ENCODE data around the gene KIF1B.
"Not testable (repeated sequence)": the region's sequence is repeated elsewhere in the genome, so short reads cannot be mapped to it uniquely, and the experiment has no call there.

KIF1B gene

GRCh38 chr1:10253755-10254154 is 43.4 kb downstream of the KIF1B start:
- Histone ChIP-seq H3K56ac (ENCODE audit: low read length) (no peak overlapping the region), H3K36me3 (ENCODE audit: control insufficient read depth, insufficient read depth, low read length) (peaks cover 1% of the 10 kb centered on the region), H3K4me1 (ENCODE audit: control insufficient read depth, low read depth, low read length) (no peaks in the 10 kb centered on the region), H3K9ac (ENCODE audit: low read length) (no peak overlapping the region), H3K4me2 (ENCODE audit: low read length) (no peak overlapping the region), H2AK5ac (ENCODE audit: low read length) (no peak overlapping the region), H2BK120ac (ENCODE audit: low read depth, low read length) (no peak overlapping the region), H3K4me3 (ENCODE audit: low read length) (no peak overlapping the region), H3K79me1 (ENCODE audit: low read length) (peaks cover 14% of the 10 kb centered on the region), H2BK5ac (ENCODE audit: low read length) (no peak overlapping the region), H4K8ac (ENCODE audit: low read depth, low read length) (no peak overlapping the region), H3K27me3 (ENCODE audit: insufficient read depth, low read length, poor library complexity) (no peaks in the 10 kb centered on the region), H3K27ac (ENCODE audit: low read depth, low read length) (no peak overlapping the region), H3K79me2 (ENCODE audit: control insufficient read depth, insufficient read depth, low read length) (peaks cover 26% of the 10 kb centered on the region), H3K23ac (ENCODE audit: low read length) (no peak overlapping the region), H3K18ac (ENCODE audit: low read length) (no peak overlapping the region), H3K4ac (ENCODE audit: low read depth, low read length) (no peak overlapping the region), H4K5ac (ENCODE audit: low read length) (no peak overlapping the region), H2BK15ac (replicated peaks; ENCODE audit: low read depth) (no peak overlapping the region)
- DNase-seq, result no peak
- WGBS (ENCODE audit: extremely low coverage, insufficient coverage, low lambda C conversion rate), result no CpG with 5 or more reads among the region's 3 CpGs

GRCh38 chr1:10257851-10258250 is 47.5 kb downstream of the KIF1B start:
- Histone ChIP-seq H3K79me1 (ENCODE audit: low read length) (peaks cover 4% of the 10 kb centered on the region), H2BK120ac (ENCODE audit: low read depth, low read length) (no peak overlapping the region), H3K18ac (ENCODE audit: low read length) (no peak overlapping the region), H3K4ac (ENCODE audit: low read depth, low read length) (no peak overlapping the region), H3K79me2 (ENCODE audit: control insufficient read depth, insufficient read depth, low read length) (peaks cover 9% of the 10 kb centered on the region), H3K36me3 (ENCODE audit: control insufficient read depth, insufficient read depth, low read length) (peaks cover 3% of the 10 kb centered on the region), H3K56ac (ENCODE audit: low read length) (no peak overlapping the region), H3K27me3 (ENCODE audit: insufficient read depth, low read length, poor library complexity) (no peaks in the 10 kb centered on the region), H3K9ac (ENCODE audit: low read length) (no peak overlapping the region), H3K23ac (ENCODE audit: low read length) (no peak overlapping the region), H2BK5ac (ENCODE audit: low read length) (no peak overlapping the region), H4K5ac (ENCODE audit: low read length) (no peak overlapping the region), H3K4me1 (ENCODE audit: control insufficient read depth, low read depth, low read length) (no peaks in the 10 kb centered on the region), H3K4me2 (ENCODE audit: low read length) (no peak overlapping the region), H2AK5ac (ENCODE audit: low read length) (no peak overlapping the region), H3K4me3 (ENCODE audit: low read length) (no peak overlapping the region), H2BK15ac (replicated peaks; ENCODE audit: low read depth) (no peak overlapping the region), H3K27ac (ENCODE audit: low read depth, low read length) (no peak overlapping the region), H4K8ac (ENCODE audit: low read depth, low read length) (no peak overlapping the region)
- DNase-seq, result no peak
- no CpG with 5 or more reads among the region's 4 CpGs for WGBS (ENCODE audit: extremely low coverage, insufficient coverage, low lambda C conversion rate)

DNA sequence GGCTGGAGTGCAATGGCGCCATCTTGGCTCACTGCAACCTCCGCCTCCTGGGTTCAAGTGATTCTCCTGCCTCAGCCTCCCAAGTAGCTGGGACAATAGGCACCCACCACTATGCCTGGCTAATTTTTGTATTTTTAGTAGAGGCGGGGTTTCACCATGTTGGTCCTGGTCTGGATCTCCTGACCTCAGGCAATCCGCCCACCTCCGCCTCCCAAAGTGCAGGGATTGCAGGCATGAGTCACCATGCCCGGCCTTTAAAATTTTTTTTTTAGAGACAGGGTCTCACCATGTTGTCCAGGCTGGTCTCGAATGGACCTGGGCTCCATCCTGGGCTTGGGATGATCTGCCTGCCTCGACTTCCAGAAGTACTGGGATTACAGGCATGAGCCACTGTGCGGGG is 49.2 kb downstream of the KIF1B start:
- WGBS (ENCODE audit: extremely low coverage, insufficient coverage, low lambda C conversion rate), result no CpG with 5 or more reads among the region's 9 CpGs
- H3K23ac ChIP-seq (ENCODE audit: low read length); H3K4ac ChIP-seq (ENCODE audit: low read depth, low read length); H3K18ac ChIP-seq (ENCODE audit: low read length); H2BK5ac ChIP-seq (ENCODE audit: low read length); H2AK5ac ChIP-seq (ENCODE audit: low read length); H2BK120ac ChIP-seq (ENCODE audit: low read depth, low read length); H2BK15ac ChIP-seq (replicated peaks; ENCODE audit: low read depth); DNase-seq; H3K79me2 ChIP-seq (ENCODE audit: control insufficient read depth, insufficient read depth, low read length); H3K79me1 ChIP-seq (ENCODE audit: low read length); H4K5ac ChIP-seq (ENCODE audit: low read length); H3K4me3 ChIP-seq (ENCODE audit: low read length); H3K56ac ChIP-seq (ENCODE audit: low read length); H3K36me3 ChIP-seq (ENCODE audit: control insufficient read depth, insufficient read depth, low read length); H4K8ac ChIP-seq (ENCODE audit: low read depth, low read length); H3K4me2 ChIP-seq (ENCODE audit: low read length); H3K9ac ChIP-seq (ENCODE audit: low read length); H3K27ac ChIP-seq (ENCODE audit: low read depth, low read length); H3K4me1 ChIP-seq (ENCODE audit: control insufficient read depth, low read depth, low read length); H3K27me3 ChIP-seq (ENCODE audit: insufficient read depth, low read length, poor library complexity): not testable (repeated sequence)

DNA sequence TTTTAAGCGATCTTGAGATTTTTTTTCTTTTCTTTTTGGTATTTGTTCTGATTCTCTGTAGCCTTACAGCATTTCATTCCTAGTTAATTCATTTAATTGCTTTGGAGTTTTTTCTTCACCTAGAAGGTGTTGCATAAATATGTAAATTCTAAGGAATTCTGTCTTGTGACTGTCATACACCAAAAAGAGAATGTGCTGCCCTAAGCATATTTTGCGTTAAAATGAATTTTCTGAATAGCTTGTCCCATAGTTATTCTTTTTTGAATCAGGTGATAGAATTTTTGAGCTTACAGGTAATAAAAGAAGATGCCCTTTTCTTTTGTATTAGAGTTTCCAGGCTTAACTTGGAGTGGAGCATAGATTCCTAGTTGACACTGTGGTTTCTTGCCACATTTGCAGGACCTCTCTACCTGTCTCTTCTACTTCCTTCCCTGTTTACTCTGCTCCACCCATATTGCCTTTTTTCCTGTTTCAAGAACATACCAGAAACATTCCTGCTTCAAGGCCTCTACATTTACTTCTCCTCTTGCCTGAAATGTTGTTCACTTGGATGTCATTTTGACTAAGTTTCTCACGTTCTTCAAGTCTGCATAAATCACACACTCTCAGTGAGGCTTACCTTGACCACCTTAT is 53.2 kb downstream of the KIF1B start:
- no peak overlapping the region for H3K4me3 ChIP-seq (ENCODE audit: low read length)
- H3K27me3 ChIP-seq (ENCODE audit: insufficient read depth, low read length, poor library complexity), result no peaks in the 10 kb centered on the region
- no peak overlapping the region for H2BK120ac ChIP-seq (ENCODE audit: low read depth, low read length)
- no peak overlapping the region for H3K4me2 ChIP-seq (ENCODE audit: low read length)
- H3K4ac ChIP-seq (ENCODE audit: low read depth, low read length), result no peak overlapping the region
- H4K8ac ChIP-seq (ENCODE audit: low read depth, low read length), result no peak overlapping the region
- peaks cover 5% of the 10 kb centered on the region for H3K36me3 ChIP-seq (ENCODE audit: control insufficient read depth, insufficient read depth, low read length)
- no peak overlapping the region for H2BK15ac ChIP-seq (replicated peaks; ENCODE audit: low read depth)
- no peaks in the 10 kb centered on the region for H3K79me2 ChIP-seq (ENCODE audit: control insufficient read depth, insufficient read depth, low read length)
- H3K79me1 ChIP-seq (ENCODE audit: low read length), result no peaks in the 10 kb centered on the region
- H2AK5ac ChIP-seq (ENCODE audit: low read length), result no peak overlapping the region
- WGBS (ENCODE audit: extremely low coverage, insufficient coverage, low lambda C conversion rate), result no CpG with 5 or more reads among the region's 3 CpGs
- H3K56ac ChIP-seq (ENCODE audit: low read length), result no peak overlapping the region
- DNase-seq, result no peak
- no peak overlapping the region for H3K27ac ChIP-seq (ENCODE audit: low read depth, low read length)
- H2BK5ac ChIP-seq (ENCODE audit: low read length), result no peak overlapping the region
- no peak overlapping the region for H3K18ac ChIP-seq (ENCODE audit: low read length)
- no peaks in the 10 kb centered on the region for H3K4me1 ChIP-seq (ENCODE audit: control insufficient read depth, low read depth, low read length)
- no peak overlapping the region for H3K23ac ChIP-seq (ENCODE audit: low read length)
- no peak overlapping the region for H4K5ac ChIP-seq (ENCODE audit: low read length)
- H3K9ac ChIP-seq (ENCODE audit: low read length), result no peak overlapping the region

- Histone ChIP-seq H3K27ac (ENCODE audit: low read depth, low read length) (no peak overlapping the region), H2BK120ac (ENCODE audit: low read depth, low read length) (no peak overlapping the region), H3K4me1 (ENCODE audit: control insufficient read depth, low read depth, low read length) (no peaks in the 10 kb centered on the region), H3K36me3 (ENCODE audit: control insufficient read depth, insufficient read depth, low read length) (peaks cover 4% of the 10 kb centered on the region), H2AK5ac (ENCODE audit: low read length) (no peak overlapping the region), H2BK15ac (replicated peaks; ENCODE audit: low read depth) (no peak overlapping the region), H3K4me3 (ENCODE audit: low read length) (no peak overlapping the region), H4K8ac (ENCODE audit: low read depth, low read length) (no peak overlapping the region), H3K18ac (ENCODE audit: low read length) (no peak overlapping the region), H3K79me1 (ENCODE audit: low read length) (no peaks in the 10 kb centered on the region), H2BK5ac (ENCODE audit: low read length) (no peak overlapping the region), H3K56ac (ENCODE audit: low read length) (no peak overlapping the region), H3K4me2 (ENCODE audit: low read length) (no peak overlapping the region), H4K5ac (ENCODE audit: low read length) (no peak overlapping the region), H3K23ac (ENCODE audit: low read length) (no peak overlapping the region), H3K79me2 (ENCODE audit: control insufficient read depth, insufficient read depth, low read length) (no peaks in the 10 kb centered on the region), H3K9ac (ENCODE audit: low read length) (no peak overlapping the region), H3K27me3 (ENCODE audit: insufficient read depth, low read length, poor library complexity) (no peaks in the 10 kb centered on the region), H3K4ac (ENCODE audit: low read depth, low read length) (no peak overlapping the region)
- WGBS (ENCODE audit: extremely low coverage, insufficient coverage, low lambda C conversion rate), result no CpG with 5 or more reads among the region's 4 CpGs
- no peak for DNase-seq
Observed at GRCh38 chr1:10265027-10265426, 54.7 kb downstream of the KIF1B start.

DNA sequence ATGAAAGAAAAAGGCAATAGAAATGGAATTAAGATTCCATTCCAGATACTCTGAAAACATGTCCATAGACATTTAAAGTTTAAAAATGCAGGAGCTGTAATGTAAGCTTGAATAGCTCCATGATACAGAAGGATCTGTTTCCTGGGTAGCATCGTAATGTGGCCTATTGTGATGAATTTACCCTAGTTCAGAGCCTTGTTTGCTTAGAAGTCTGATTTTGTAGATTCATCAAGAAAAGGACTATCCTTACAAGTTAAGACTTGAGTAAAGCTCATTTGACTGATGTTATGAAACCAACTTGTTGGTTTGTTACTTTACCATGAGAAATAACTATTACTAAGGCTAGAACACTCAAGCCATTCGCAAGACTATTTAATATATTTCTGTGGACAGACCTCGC is 55.5 kb downstream of the KIF1B start:
- DNase-seq, result no peak
- Histone ChIP-seq H2AK5ac (ENCODE audit: low read length) (no peak overlapping the region), H3K36me3 (ENCODE audit: control insufficient read depth, insufficient read depth, low read length) (peaks cover 4% of the 10 kb centered on the region), H3K56ac (ENCODE audit: low read length) (no peak overlapping the region), H3K18ac (ENCODE audit: low read length) (no peak overlapping the region), H3K79me1 (ENCODE audit: low read length) (no peaks in the 10 kb centered on the region), H3K4me3 (ENCODE audit: low read length) (no peak overlapping the region), H4K5ac (ENCODE audit: low read length) (no peak overlapping the region), H2BK5ac (ENCODE audit: low read length) (no peak overlapping the region), H3K4me2 (ENCODE audit: low read length) (no peak overlapping the region), H3K27ac (ENCODE audit: low read depth, low read length) (no peak overlapping the region), H3K79me2 (ENCODE audit: control insufficient read depth, insufficient read depth, low read length) (no peaks in the 10 kb centered on the region), H3K23ac (ENCODE audit: low read length) (no peak overlapping the region), H3K27me3 (ENCODE audit: insufficient read depth, low read length, poor library complexity) (no peaks in the 10 kb centered on the region), H2BK15ac (replicated peaks; ENCODE audit: low read depth) (no peak overlapping the region), H3K9ac (ENCODE audit: low read length) (no peak overlapping the region), H3K4ac (ENCODE audit: low read depth, low read length) (no peak overlapping the region), H3K4me1 (ENCODE audit: control insufficient read depth, low read depth, low read length) (no peaks in the 10 kb centered on the region), H4K8ac (ENCODE audit: low read depth, low read length) (no peak overlapping the region), H2BK120ac (ENCODE audit: low read depth, low read length) (no peak overlapping the region)
- no CpG with 5 or more reads among the region's 3 CpGs for WGBS (ENCODE audit: extremely low coverage, insufficient coverage, low lambda C conversion rate)
